Ovary (tissue), 9 donors: ENCODE measurements around the gene CSK. TPM values are rescaled to one million over a fixed set of nuclear protein-coding genes. Genes with fewer than 3 reads are reported as not detected.

Source experiments
- DNase-seq, 5 donors: peaks; one replicate each; pipeline ENCODE4 v3.0.0-alpha.2; 2019 to 2020
- H3K27ac ChIP-seq, 2 donors: fragments of 200-600 bp; one replicate each; pipeline versions ENCODE4 v1.5.1 to v1.8.0; 2019 to 2022
- H3K27me3 ChIP-seq: fragments of 200-600 bp; one replicate; pipeline ENCODE4 v1.8.0; 2022
- H3K36me3 ChIP-seq: fragments of 200-600 bp; sonication (generic); one replicate; pipeline ENCODE4 v1.5.1; 2019
- H3K4me1 ChIP-seq: one replicate; pipeline ENCODE4 v1.8.1; 2013; ENCODE audit warnings: mild to moderate bottlenecking, moderate library complexity; ENCODE audit not compliant: insufficient read depth
- H3K4me3 ChIP-seq: fragments of 200-600 bp; sonication (generic); one replicate; pipeline ENCODE4 v1.5.1; 2017
- H3K9me3 ChIP-seq, 2 donors: fragments of 200-600 bp in 1 of 2; sonication (generic) in 1 of 2; one replicate each; pipeline versions ENCODE4 v1.5.1 to v1.8.1; 2013 to 2019; ENCODE audit warnings: mild to moderate bottlenecking in 1 of 2, moderate library complexity in 1 of 2
- EP300 ChIP-seq: sonication (generic); formaldehyde crosslinking; IDR thresholded peaks from one replicate; pipeline ENCODE4 v1.6.1; 2017; ENCODE audit warnings: antibody characterized with exemption
- POLR2A ChIP-seq: fragments of 450-650 bp; IDR thresholded peaks from one replicate; pipeline ENCODE4 v1.6.1; 2017; ENCODE audit warnings: antibody characterized with exemption, mild to moderate bottlenecking, moderate library complexity
- WGBS, 3 donors: extraction: QIAGEN DNeasy Blood & Tissue Kit in 1 of 3; methylation state at CpG; one replicate each; pipeline versions ENCODE4 v1.1.5 to v1.1.7; 2013 to 2017; 5-methylcytosine and 5-hydroxymethylcytosine counted together
- intact Hi-C, 4 donors: fragments of 100-400 bp; cut with DNase I; formaldehyde crosslinking; loops; one replicate each; pipeline versions ENCODE4 v1.11.0 to v1.15.1; 2022 to 2023
- polyA plus RNA-seq, 2 donors: library from polyadenylated mRNA; stranded (reverse); fragments of 200-250 nt in 1 of 2; fragments of 350-450 nt in 1 of 2; fragmentation: Illumina TruSeq in 1 of 2; extraction: RNeasy Lipid Tissue Mini Kit (QIAGEN cat#74804) in 1 of 2; gene quantifications; one replicate each; pipeline ENCODE4 v1.2.3, GENCODE V29; 2013 to 2014
- total RNA-seq, 7 donors: library from RNA; depleted of rRNA in 2 of 7; stranded (reverse); fragments of >200 nt in 2 of 7; fragmentation: NEBNext Ultra II Directional in 3 of 7; extraction: Animal tissue kit (Norgen Biotek cat#: 25700) in 3 of 7; gene quantifications; one replicate each; pipeline versions ENCODE4 v1.1.0 to v1.2.4, GENCODE V29; 2016 to 2023
- TF ChIP-seq, protein P1 (sequence below), 3 donors: fragments of 450-650 bp in 2 of 3; fragments of 200-600 bp in 1 of 3; IDR thresholded peaks; one replicate each; pipeline versions ENCODE4 v1.5.1 to v1.8.0; 2016 to 2022; ENCODE audit warnings: antibody characterized with exemption in 3 of 3, mild to moderate bottlenecking in 1 of 3
- donor health status: DM: no; HTN: no; CAD: no; lungs with moderate emphysema.
- donor health status: DM: no; HTN: no; CAD: no.
- donor health status: Bipolar disorder and iron deficiency.
- donor health status: DM: yes; HTN: yes; CAD: no.
- donor health status: DM: no; HTN: no; CAD: no.
- donor health status: DM: yes; HTN: yes; CAD: no.

The CSK gene
- total and polyA plus RNA-seq, 9 donors, result 9.2 to 49.6 (median 41.1) TPM

DNA sequence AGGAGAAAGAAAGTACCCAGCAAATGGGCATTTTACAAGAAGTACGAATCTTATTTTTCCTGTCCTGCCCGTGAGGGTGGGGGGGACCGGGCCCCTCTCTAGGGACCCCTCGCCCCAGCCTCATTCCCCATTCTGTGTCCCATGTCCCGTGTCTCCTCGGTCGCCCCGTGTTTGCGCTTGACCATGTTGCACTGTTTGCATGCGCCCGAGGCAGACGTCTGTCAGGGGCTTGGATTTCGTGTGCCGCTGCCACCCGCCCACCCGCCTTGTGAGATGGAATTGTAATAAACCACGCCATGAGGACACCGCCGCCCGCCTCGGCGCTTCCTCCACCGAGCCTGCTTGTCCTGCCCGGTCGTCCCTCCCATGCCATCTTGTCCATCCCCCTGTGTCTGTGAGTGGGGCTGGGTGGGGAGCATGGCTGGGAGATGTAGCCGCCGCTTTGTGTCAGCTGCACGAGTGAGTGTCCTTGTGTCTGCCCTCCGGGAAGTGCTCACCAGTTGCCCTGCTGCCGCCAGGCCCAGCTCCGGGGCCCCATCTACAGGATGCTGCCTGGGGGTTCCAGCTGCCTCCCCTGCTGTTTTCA is 21.1 kb downstream of the CSK start:
- Histone ChIP-seq H3K4me3 (no peak overlapping the region), H3K4me1 (no peaks in the 10 kb centered on the region), H3K27me3 (no peaks in the 10 kb centered on the region), H3K9me3 (no peaks in the 10 kb centered on the region), H3K36me3 (no peaks in the 10 kb centered on the region), H3K27ac (no peak overlapping the region)
- TF ChIP-seq POLR2A (no peak), EP300 (no peak)
- TF ChIP-seq, protein P1, sequence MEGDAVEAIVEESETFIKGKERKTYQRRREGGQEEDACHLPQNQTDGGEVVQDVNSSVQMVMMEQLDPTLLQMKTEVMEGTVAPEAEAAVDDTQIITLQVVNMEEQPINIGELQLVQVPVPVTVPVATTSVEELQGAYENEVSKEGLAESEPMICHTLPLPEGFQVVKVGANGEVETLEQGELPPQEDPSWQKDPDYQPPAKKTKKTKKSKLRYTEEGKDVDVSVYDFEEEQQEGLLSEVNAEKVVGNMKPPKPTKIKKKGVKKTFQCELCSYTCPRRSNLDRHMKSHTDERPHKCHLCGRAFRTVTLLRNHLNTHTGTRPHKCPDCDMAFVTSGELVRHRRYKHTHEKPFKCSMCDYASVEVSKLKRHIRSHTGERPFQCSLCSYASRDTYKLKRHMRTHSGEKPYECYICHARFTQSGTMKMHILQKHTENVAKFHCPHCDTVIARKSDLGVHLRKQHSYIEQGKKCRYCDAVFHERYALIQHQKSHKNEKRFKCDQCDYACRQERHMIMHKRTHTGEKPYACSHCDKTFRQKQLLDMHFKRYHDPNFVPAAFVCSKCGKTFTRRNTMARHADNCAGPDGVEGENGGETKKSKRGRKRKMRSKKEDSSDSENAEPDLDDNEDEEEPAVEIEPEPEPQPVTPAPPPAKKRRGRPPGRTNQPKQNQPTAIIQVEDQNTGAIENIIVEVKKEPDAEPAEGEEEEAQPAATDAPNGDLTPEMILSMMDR (IDR thresholded peaks at IDR 0.05), result no peak
- DNase-seq, result no peak
- intact Hi-C loops, result no loop called here
- 86 to 90% (median 89%) methylated on average over 31 of the region's 31 CpGs for WGBS, 3 donors

DNA sequence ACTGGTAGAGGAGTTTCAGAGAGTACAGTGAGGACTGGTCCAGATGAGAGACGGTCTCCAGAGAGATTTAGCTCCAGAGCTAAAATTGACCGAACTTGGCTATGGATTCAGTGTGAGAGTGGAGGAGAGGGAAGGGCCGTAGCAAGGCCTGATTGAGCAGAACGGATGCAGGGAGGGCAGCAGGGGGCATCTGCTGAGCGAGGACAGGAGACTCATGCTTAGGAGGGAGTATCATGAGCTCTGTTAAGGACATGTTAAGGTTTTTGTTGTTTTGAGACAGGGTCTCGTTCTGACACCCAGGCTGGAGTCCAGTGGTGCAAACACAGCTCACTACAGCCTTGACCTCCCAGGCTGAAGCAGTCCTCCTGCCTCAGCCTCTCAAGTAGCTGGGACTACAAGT is 23.1 kb downstream of the CSK start:
- intact Hi-C loops, result no loop called here
- TF ChIP-seq POLR2A (no peak), EP300 (no peak)
- TF ChIP-seq, protein P1 (IDR thresholded peaks at IDR 0.05), result no peak
- Histone ChIP-seq H3K36me3 (no peaks in the 10 kb centered on the region), H3K27me3 (no peaks in the 10 kb centered on the region), H3K4me3 (no peak overlapping the region), H3K4me1 (no peaks in the 10 kb centered on the region), H3K27ac (no peak overlapping the region), H3K9me3 (no peaks in the 10 kb centered on the region)
- WGBS, 3 donors, result 38 to 50% (median 45%) methylated on average over 6 of the region's 6 CpGs
- no peak for DNase-seq

GRCh38 chr15:74807282-74807681 is 25.4 kb downstream of the CSK start:
- no peaks in the 10 kb centered on the region for H3K36me3 ChIP-seq
- no peak overlapping the region for H3K4me3 ChIP-seq
- intact Hi-C loops, result no loop called here
- H3K27ac ChIP-seq, result no peak overlapping the region
- DNase-seq, result no peak
- no peaks in the 10 kb centered on the region for H3K27me3 ChIP-seq
- 19 to 33% (median 21%) methylated on average over 5 of the region's 5 CpGs for WGBS, 3 donors
- TF ChIP-seq POLR2A (no peak), EP300 (no peak)
- TF ChIP-seq, protein P1 (IDR thresholded peaks at IDR 0.05), result no peak
- H3K9me3 ChIP-seq, result no peaks in the 10 kb centered on the region
- no peaks in the 10 kb centered on the region for H3K4me1 ChIP-seq

DNA sequence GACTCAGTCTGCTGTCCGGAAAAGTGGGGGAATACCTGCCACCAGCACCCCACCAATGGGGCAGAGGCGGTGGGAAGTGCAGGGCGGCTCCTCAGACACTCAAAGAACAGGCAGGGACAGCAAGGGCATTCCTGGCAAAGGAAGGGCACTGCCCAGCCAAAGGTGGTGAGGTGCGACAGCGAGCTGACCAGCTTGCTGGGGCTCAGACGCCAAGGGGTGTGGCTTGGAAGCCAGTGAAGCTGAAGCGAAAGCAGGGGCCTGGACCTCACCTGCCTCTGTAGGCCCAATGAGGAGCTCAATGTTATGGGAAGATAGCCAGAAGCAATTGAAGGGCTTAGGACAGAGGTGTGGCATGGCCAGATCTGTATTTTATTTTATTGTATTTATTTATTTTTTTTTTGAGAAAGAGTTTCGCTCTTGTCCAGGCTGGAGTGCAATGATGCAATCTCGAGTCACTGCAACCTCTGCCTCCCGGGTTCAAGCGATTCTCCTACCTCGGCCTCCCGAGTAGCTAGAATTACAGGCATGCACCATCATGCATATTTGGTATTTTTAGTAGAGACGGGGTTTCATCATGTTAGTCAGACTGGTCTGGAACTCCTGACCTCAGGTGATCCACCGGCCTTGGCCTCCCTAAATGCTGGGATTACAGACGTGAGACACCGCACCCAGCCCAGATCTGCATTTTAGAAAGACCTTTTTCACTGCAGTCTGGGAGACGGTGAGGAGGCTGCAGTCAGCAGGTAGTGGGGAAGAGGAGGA is 26.4 kb downstream of the CSK start:
- no peak for DNase-seq
- H3K9me3 ChIP-seq, result no peaks in the 10 kb centered on the region
- no peaks in the 10 kb centered on the region for H3K4me1 ChIP-seq
- no peaks in the 10 kb centered on the region for H3K36me3 ChIP-seq
- TF ChIP-seq, protein P1 (IDR thresholded peaks at IDR 0.05), result no peak
- TF ChIP-seq POLR2A, result no peak
- TF ChIP-seq EP300, result no peak
- intact Hi-C loops, result no loop called here
- no peak overlapping the region for H3K27ac ChIP-seq
- no peaks in the 10 kb centered on the region for H3K27me3 ChIP-seq
- 69 to 77% (median 69%) methylated on average over 18 of the region's 18 CpGs for whole genome bisulfite sequencing, 3 donors
- H3K4me3 ChIP-seq, result no peak overlapping the region
